HL-60 (cell line): ENCODE results near the gene CTNNA1.

Experiments
- DNase-seq, 2 experiments: peaks; one replicate each; pipeline ENCODE4 v3.0.0-alpha.2; 2010 to 2020; ENCODE audit warnings: low read depth in 1 of 2, low spot score in 1 of 2
- H3K27ac ChIP-seq: fragments of 250-450 bp; sonication (Bioruptor Pico); replicated peaks from 2 replicates; pipeline ENCODE4 v1.5.1; 2020; ENCODE audit warnings: mild to moderate bottlenecking, moderate library complexity
- H3K27me3 ChIP-seq: fragments of 250-450 bp; sonication (Bioruptor Pico); 2 replicates; pipeline ENCODE4 v1.5.1; 2021; ENCODE audit warnings: mild to moderate bottlenecking, moderate library complexity; ENCODE audit not compliant: insufficient read depth, poor library complexity, severe bottlenecking
- H3K4me3 ChIP-seq: replicated peaks from 2 replicates; pipeline ENCODE4 v1.5.1; 2011; ENCODE audit warnings: mild to moderate bottlenecking, control low read depth, low read length; ENCODE audit not compliant: insufficient read depth
- GABPA ChIP-seq: IDR thresholded peaks from 2 replicates; pipeline ENCODE4 v1.6.1; 2012; ENCODE audit warnings: low read depth
- POLR2AphosphoS5 ChIP-seq: IDR thresholded peaks from 2 replicates; pipeline ENCODE4 v1.6.1; 2012; ENCODE audit warnings: low read depth
- REST ChIP-seq: IDR thresholded peaks from 2 replicates; pipeline ENCODE4 v1.6.1; 2012; ENCODE audit warnings: low read depth; ENCODE audit not compliant: insufficient replicate concordance
- SPI1 ChIP-seq: IDR thresholded peaks from 2 replicates; pipeline ENCODE4 v1.6.1; 2012; ENCODE audit warnings: low read depth, mild to moderate bottlenecking, borderline replicate concordance
- TF ChIP-seq, protein P1 (sequence below): IDR thresholded peaks from one replicate; pipeline ENCODE4 v1.5.1; 2011; ENCODE audit warnings: low read length, control low read depth, inconsistent platforms; ENCODE audit not compliant: insufficient read depth

CTNNA1 gene

GRCh38 chr5:138783976-138784375 lies 30.8 kb downstream of the CTNNA1 start:
- Histone ChIP-seq H3K27me3 (no peaks in the 10 kb centered on the region), H3K4me3 (no peak overlapping the region), H3K27ac (no peak overlapping the region)
- no peak for DNase-seq
- TF ChIP-seq GABPA (no peak), REST (no peak), POLR2AphosphoS5 (no peak), SPI1 (no peak)
- TF ChIP-seq, protein P1, sequence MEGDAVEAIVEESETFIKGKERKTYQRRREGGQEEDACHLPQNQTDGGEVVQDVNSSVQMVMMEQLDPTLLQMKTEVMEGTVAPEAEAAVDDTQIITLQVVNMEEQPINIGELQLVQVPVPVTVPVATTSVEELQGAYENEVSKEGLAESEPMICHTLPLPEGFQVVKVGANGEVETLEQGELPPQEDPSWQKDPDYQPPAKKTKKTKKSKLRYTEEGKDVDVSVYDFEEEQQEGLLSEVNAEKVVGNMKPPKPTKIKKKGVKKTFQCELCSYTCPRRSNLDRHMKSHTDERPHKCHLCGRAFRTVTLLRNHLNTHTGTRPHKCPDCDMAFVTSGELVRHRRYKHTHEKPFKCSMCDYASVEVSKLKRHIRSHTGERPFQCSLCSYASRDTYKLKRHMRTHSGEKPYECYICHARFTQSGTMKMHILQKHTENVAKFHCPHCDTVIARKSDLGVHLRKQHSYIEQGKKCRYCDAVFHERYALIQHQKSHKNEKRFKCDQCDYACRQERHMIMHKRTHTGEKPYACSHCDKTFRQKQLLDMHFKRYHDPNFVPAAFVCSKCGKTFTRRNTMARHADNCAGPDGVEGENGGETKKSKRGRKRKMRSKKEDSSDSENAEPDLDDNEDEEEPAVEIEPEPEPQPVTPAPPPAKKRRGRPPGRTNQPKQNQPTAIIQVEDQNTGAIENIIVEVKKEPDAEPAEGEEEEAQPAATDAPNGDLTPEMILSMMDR = no peak

DNA sequence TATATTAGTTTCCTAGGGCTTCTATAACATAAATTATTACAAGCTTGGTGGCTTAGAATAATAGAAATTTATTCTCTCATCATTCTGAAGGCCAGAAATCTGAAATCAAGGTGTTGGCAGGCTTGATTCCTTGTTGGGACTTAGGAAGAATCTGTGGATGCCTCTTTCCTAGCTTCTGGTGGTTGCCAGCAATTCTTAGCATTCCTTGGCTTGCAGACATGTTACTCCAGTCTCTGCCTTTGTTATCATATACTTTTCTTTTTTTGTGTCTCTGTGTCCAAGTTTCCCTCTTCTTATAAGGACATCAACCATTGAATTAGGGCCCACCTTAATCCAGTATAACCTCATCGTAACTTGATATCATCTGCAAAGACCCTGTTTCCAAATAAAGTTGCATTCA lies 31.4 kb downstream of the CTNNA1 start:
- H3K4me3 ChIP-seq = no peak overlapping the region
- H3K27me3 ChIP-seq = no peaks in the 10 kb centered on the region
- TF ChIP-seq, protein P1 = no peak
- TF ChIP-seq POLR2AphosphoS5 (no peak), GABPA (no peak), REST (no peak), SPI1 (no peak)
- no peak overlapping the region for H3K27ac ChIP-seq
- no peak for DNase-seq

DNA sequence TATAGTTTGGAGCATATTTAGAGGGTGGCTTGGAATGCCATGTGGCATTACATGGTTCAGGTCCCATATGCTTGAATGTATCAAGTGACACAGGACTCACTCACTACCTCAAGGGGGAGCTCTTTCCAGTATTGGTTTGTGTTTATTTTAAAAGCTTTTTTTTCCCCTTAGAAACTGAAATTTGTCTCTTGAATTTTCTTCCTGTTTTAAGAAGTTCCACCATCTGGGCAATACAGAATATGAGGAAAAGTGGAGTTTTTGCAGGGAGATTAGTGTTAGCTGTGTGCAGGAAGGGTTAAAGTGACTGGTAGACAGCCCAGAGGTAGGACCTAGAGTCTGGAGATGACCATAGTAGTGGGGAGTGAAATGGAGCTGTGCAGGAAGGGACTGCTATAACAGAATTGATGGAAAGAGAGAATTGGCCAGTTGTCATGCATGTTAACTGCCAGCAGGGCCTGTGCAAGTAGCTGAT lies 36.6 kb downstream of the CTNNA1 start:
- no peak for TF ChIP-seq REST
- no peak for TF ChIP-seq GABPA
- peak in 1 of 2 experiments; percentile 0 for DNase-seq
- Histone ChIP-seq H3K4me3 (no peak overlapping the region), H3K27ac (no peak overlapping the region), H3K27me3 (no peaks in the 10 kb centered on the region)

- DNase-seq = no peak
- no peak for TF ChIP-seq REST
- TF ChIP-seq, protein P1 = no peak
- no peak for TF ChIP-seq GABPA
- TF ChIP-seq POLR2AphosphoS5 = no peak
- TF ChIP-seq SPI1 = no peak
- H3K27me3 ChIP-seq = no peaks in the 10 kb centered on the region
- no peak overlapping the region for H3K27ac ChIP-seq
- no peak overlapping the region for H3K4me3 ChIP-seq
Measured at GRCh38 chr5:138790684-138791083, 37.5 kb downstream of the CTNNA1 start.
